DOHH2 (cell line): Measurements from ENCODE around the gene DENND11.
"Not testable (repeated sequence)": the region's sequence is repeated elsewhere in the genome, so short reads cannot be mapped to it uniquely, and the experiment has no call there.

ENCODE experiments used
- H3F3A ChIP-seq: fragments of 200-600 bp; sonication (generic), shearing (Covaris generic); 2 replicates; pipeline ENCODE4 v1.6.0; 2016; ENCODE audit warnings: antibody characterized with exemption, mild to moderate bottlenecking; ENCODE audit not compliant: control insufficient read depth, insufficient read depth
- H3K27ac ChIP-seq: fragments of 200-600 bp; sonication (generic); 2 replicates; pipeline ENCODE4 v1.5.1; 2014; ENCODE audit warnings: low read depth, mild to moderate bottlenecking, low read length, moderate library complexity
- H3K27me3 ChIP-seq: fragments of 200-600 bp; sonication (generic); 2 replicates; pipeline ENCODE4 v1.6.1; 2014; ENCODE audit warnings: mild to moderate bottlenecking, low read length, mixed read lengths; ENCODE audit not compliant: control insufficient read depth
- H3K36me3 ChIP-seq: fragments of 200-600 bp; sonication (generic); 2 replicates; pipeline ENCODE4 v1.6.1; 2014; ENCODE audit warnings: mild to moderate bottlenecking, low read length, moderate library complexity, mixed read lengths; ENCODE audit not compliant: control insufficient read depth
- H3K4me1 ChIP-seq: fragments of 200-600 bp; sonication (generic); 2 replicates; pipeline ENCODE4 v1.6.1; 2014; ENCODE audit warnings: mild to moderate bottlenecking, low read length, mixed read lengths; ENCODE audit not compliant: control insufficient read depth
- H3K4me2 ChIP-seq: fragments of 200-600 bp; sonication (generic); 2 replicates; pipeline ENCODE4 v1.6.0; 2014; ENCODE audit warnings: mild to moderate bottlenecking, low read length, moderate library complexity
- H3K4me3 ChIP-seq: fragments of 200-600 bp; sonication (generic); 2 replicates; pipeline ENCODE4 v1.5.1; 2014; ENCODE audit warnings: mild to moderate bottlenecking, low read length, mixed read lengths
- H3K79me2 ChIP-seq: fragments of 200-600 bp; sonication (generic); 2 replicates; pipeline ENCODE4 v1.6.1; 2014; ENCODE audit warnings: mild to moderate bottlenecking, low read length, mixed read lengths; ENCODE audit not compliant: control insufficient read depth
- H3K9me2 ChIP-seq: fragments of 200-600 bp; sonication (generic); replicated peaks from 2 replicates; pipeline ENCODE4 v1.6.1; 2014; ENCODE audit warnings: mild to moderate bottlenecking, low read length, mixed read lengths; ENCODE audit not compliant: control insufficient read depth
- H3K9me3 ChIP-seq: fragments of 200-600 bp; sonication (generic); 2 replicates; pipeline ENCODE4 v1.6.1; 2014; ENCODE audit warnings: antibody characterized with exemption, low read length, mixed read lengths; ENCODE audit not compliant: control insufficient read depth, insufficient read depth
- H4K20me1 ChIP-seq: fragments of 200-600 bp; sonication (generic); 2 replicates; pipeline ENCODE4 v1.6.0; 2014; ENCODE audit warnings: low read depth, mild to moderate bottlenecking, antibody characterized with exemption, low read length, moderate library complexity; ENCODE audit not compliant: control insufficient read depth, insufficient read depth
- EZH2phosphoT487 ChIP-seq: fragments of 200-600 bp; sonication (generic); IDR thresholded peaks from 2 replicates; pipeline ENCODE4 v1.6.1; 2017; ENCODE audit warnings: borderline replicate concordance, mild to moderate bottlenecking, antibody characterized with exemption, low read length, moderate library complexity, mixed read lengths
- TF ChIP-seq, protein P1 (sequence below): fragments of 200-600 bp; sonication (generic); IDR thresholded peaks from one replicate; pipeline ENCODE4 v1.5.1; 2014; ENCODE audit warnings: antibody characterized with exemption, mild to moderate bottlenecking, low read depth, low read length; ENCODE audit not compliant: poor library complexity, severe bottlenecking

The DENND11 gene

DNA sequence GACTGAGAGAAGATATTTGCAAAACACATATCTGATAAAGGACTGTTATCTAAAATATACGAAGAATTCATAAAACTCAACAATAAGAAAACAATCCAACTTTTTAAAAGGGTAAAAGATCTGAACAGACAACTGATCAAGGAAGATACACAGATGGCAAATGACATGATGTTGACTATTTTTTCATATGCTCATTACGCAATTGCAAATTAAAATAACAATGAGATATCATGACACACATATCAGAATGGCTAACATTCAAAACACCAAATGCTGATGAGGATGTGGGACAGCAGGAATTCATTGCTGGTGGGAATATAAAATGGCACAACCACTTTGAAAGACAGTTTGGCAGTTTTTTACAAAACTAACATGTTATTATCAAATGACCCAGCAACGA is 8.9 kb downstream of the DENND11 start:
- no peak overlapping the region for H3K4me3 ChIP-seq
- no peaks in the 10 kb centered on the region for H3F3A ChIP-seq
- H3K9me3 ChIP-seq, result no peaks in the 10 kb centered on the region
- H3K4me2 ChIP-seq, result no peak overlapping the region
- H3K36me3 ChIP-seq, result no peaks in the 10 kb centered on the region
- H3K27ac ChIP-seq, result no peak overlapping the region
- no peaks in the 10 kb centered on the region for H3K79me2 ChIP-seq
- H3K9me2 ChIP-seq, result no peaks in the 10 kb centered on the region
- TF ChIP-seq EZH2phosphoT487, result no peak
- TF ChIP-seq, protein P1, sequence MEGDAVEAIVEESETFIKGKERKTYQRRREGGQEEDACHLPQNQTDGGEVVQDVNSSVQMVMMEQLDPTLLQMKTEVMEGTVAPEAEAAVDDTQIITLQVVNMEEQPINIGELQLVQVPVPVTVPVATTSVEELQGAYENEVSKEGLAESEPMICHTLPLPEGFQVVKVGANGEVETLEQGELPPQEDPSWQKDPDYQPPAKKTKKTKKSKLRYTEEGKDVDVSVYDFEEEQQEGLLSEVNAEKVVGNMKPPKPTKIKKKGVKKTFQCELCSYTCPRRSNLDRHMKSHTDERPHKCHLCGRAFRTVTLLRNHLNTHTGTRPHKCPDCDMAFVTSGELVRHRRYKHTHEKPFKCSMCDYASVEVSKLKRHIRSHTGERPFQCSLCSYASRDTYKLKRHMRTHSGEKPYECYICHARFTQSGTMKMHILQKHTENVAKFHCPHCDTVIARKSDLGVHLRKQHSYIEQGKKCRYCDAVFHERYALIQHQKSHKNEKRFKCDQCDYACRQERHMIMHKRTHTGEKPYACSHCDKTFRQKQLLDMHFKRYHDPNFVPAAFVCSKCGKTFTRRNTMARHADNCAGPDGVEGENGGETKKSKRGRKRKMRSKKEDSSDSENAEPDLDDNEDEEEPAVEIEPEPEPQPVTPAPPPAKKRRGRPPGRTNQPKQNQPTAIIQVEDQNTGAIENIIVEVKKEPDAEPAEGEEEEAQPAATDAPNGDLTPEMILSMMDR, result no peak
- no peaks in the 10 kb centered on the region for H4K20me1 ChIP-seq
- H3K4me1 ChIP-seq, result peaks cover 8% of the 10 kb centered on the region; the same call in 1 of the 2 replicates
- H3K27me3 ChIP-seq, result peaks cover 16% of the 10 kb centered on the region

DNA sequence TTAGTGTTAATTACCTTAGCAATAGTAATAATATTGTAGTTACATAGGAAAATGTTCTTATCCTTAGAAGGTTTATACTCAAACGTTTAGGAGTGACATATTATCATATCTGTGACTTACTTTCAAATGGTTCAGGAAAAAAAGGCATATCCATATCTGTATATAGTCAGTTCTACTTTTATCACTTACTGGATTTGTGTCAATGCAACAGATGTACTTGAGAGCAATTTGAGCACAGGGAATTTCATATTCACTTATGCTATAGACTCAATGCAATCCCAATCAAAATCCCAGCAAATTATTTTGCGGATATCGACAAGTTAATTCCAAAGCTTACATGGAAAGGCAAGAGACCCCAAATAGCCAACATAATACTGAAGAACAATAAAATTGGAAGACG is 10.0 kb downstream of the DENND11 start:
- Histone ChIP-seq H3K36me3 (no peaks in the 10 kb centered on the region), H3K9me2 (no peaks in the 10 kb centered on the region), H3K4me1 (peaks cover 8% of the 10 kb centered on the region; the same call in 1 of the 2 replicates), H3F3A (no peaks in the 10 kb centered on the region), H3K4me2 (no peak overlapping the region), H4K20me1 (no peaks in the 10 kb centered on the region), H3K9me3 (no peaks in the 10 kb centered on the region), H3K27me3 (peaks cover 16% of the 10 kb centered on the region), H3K27ac (no peak overlapping the region), H3K79me2 (no peaks in the 10 kb centered on the region), H3K4me3 (no peak overlapping the region)
- TF ChIP-seq, protein P1, result no peak
- no peak for TF ChIP-seq EZH2phosphoT487

DNA sequence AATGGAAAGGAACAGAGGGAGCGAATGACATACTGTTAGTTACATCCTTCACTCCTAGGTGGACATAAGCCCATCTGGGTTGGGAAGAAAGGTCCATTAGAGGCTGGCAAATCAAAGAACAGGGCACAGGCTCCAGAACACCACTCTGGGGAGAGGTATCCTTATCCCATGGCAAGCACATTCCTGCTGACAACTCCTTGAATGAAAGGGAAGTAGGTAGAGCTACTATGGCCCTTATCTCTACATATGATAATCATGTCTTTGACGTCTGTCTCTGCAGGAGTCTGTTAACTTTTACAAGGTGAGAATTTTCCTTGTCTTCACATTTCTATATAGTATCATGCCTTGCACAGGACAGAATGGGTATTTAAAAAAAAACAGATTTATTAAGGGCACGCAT is 10.4 kb downstream of the DENND11 start:
- Histone ChIP-seq H4K20me1 (no peaks in the 10 kb centered on the region), H3K9me3 (no peaks in the 10 kb centered on the region), H3K79me2 (no peaks in the 10 kb centered on the region), H3K36me3 (no peaks in the 10 kb centered on the region), H3K9me2 (no peaks in the 10 kb centered on the region), H3K4me2 (no peak overlapping the region), H3K27ac (no peak overlapping the region), H3K27me3 (peaks cover 16% of the 10 kb centered on the region), H3K4me1 (peaks cover 7% of the 10 kb centered on the region; the same call in 1 of the 2 replicates), H3K4me3 (no peak overlapping the region), H3F3A (no peaks in the 10 kb centered on the region)
- TF ChIP-seq, protein P1, result no peak
- no peak for TF ChIP-seq EZH2phosphoT487

DNA sequence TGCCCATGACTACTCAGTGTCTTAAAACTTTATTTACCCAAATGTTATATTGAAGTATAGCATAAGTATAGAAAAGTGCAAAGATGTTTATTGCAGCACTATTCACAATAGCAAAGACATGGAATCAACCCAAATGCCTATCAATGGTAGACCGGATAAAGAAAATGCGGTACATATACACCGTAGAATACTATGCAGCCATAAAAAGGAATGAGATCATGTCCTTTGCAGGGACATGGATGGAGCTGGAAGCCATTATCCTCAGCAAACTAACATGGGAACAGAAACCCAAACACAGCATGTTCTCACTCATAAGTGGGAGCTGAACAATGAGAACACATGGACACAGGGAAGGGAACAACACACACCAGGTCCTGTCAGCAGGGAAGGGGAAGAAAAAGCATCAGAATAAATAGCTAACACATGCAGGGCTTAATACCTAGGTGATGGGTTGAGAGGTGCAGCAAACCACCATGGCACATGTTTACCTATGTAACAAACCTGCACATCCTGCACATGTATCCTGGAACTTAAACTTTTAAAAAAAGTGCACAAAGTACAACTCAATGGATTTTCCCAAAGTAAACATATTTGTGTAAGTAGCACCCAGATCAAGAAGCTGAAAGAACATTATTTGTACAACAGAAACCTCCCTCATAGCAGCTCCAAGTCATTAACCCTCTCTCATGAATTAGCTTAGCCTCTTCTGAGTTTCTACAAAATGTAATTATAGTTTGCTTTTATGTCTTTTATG is 12.7 kb downstream of the DENND11 start:
- not testable (repeated sequence) for H3K79me2 ChIP-seq, H3K4me3 ChIP-seq, H3K4me2 ChIP-seq, H3K36me3 ChIP-seq, H3F3A ChIP-seq, H3K27ac ChIP-seq, H3K9me2 ChIP-seq, H4K20me1 ChIP-seq, H3K4me1 ChIP-seq, H3K9me3 ChIP-seq
- H3K27me3 ChIP-seq, result peaks cover 12% of the 10 kb centered on the region
